Left hindlimb (tissue), 1 donor: ENCODE data around the gene UGT1A6.
"Not testable (repeated sequence)": the region's sequence is repeated elsewhere in the genome, so short reads cannot be mapped to it uniquely, and the experiment has no call there.

Experiments
- DNase-seq: peaks from one replicate; pipeline ENCODE4 v3.0.0-alpha.2; 2018

UGT1A6 gene

GRCh38 chr2:233692648-233693047 is at the start of gene UGT1A6:
Gene UGT1A6, plus strand, starts transcription at chr2:233692890. Its CDS starts 115 bp downstream, at chr2:233693005.
- no peak for DNase-seq

GRCh38 chr2:233643128-233643527 is 49.6 kb upstream of the UGT1A6 start:
- DNase-seq = no peak

- not testable (repeated sequence) for DNase-seq
Measured at GRCh38 chr2:233646033-233646432, 46.7 kb upstream of the UGT1A6 start.

GRCh38 chr2:233650981-233651380 is 41.7 kb upstream of the UGT1A6 start:
- DNase-seq = no peak

GRCh38 chr2:233651430-233651829 is 41.3 kb upstream of the UGT1A6 start:
- DNase-seq = no peak

GRCh38 chr2:233654501-233654900 is 38.2 kb upstream of the UGT1A6 start:
- no peak for DNase-seq

GRCh38 chr2:233655043-233655442 is 37.6 kb upstream of the UGT1A6 start:
- no peak for DNase-seq

- not testable (repeated sequence) for DNase-seq
Measured at GRCh38 chr2:233655943-233656342, 36.7 kb upstream of the UGT1A6 start.

- no peak for DNase-seq
Measured at GRCh38 chr2:233656443-233656842, 36.2 kb upstream of the UGT1A6 start.

- DNase-seq = no peak
Measured at GRCh38 chr2:233658610-233659009, 34.1 kb upstream of the UGT1A6 start.

- no peak for DNase-seq
Measured at GRCh38 chr2:233663911-233664310, 28.8 kb upstream of the UGT1A6 start.

- no peak for DNase-seq
Measured at GRCh38 chr2:233668605-233669260, 24.0 kb upstream of the UGT1A6 start.

- DNase-seq = no peak
Measured at GRCh38 chr2:233671290-233672161, 21.2 kb upstream of the UGT1A6 start, which contains the start of gene UGT1A9. Gene UGT1A9, plus strand, starts transcription at chr2:233671898. Its CDS starts 37 bp downstream, at chr2:233671935.

GRCh38 chr2:233672886-233673285 is 19.8 kb upstream of the UGT1A6 start:
- no peak for DNase-seq

- DNase-seq = no peak
Measured at GRCh38 chr2:233673896-233674295, 18.8 kb upstream of the UGT1A6 start.

GRCh38 chr2:233674314-233674713 is 18.4 kb upstream of the UGT1A6 start:
- no peak for DNase-seq

- no peak for DNase-seq
Measured at GRCh38 chr2:233674995-233675394, 17.7 kb upstream of the UGT1A6 start.

GRCh38 chr2:233676046-233676445 is 16.6 kb upstream of the UGT1A6 start:
- DNase-seq = no peak

GRCh38 chr2:233679196-233679595 is 13.5 kb upstream of the UGT1A6 start:
- no peak for DNase-seq

- DNase-seq = no peak
Measured at GRCh38 chr2:233680361-233681045, 12.2 kb upstream of the UGT1A6 start.

GRCh38 chr2:233681521-233682099 is 11.1 kb upstream of the UGT1A6 start, which contains the start of gene UGT1A7:
Gene UGT1A7, plus strand, starts transcription at chr2:233681901. Its CDS starts 37 bp downstream, at chr2:233681938.
- DNase-seq = no peak

GRCh38 chr2:233684640-233685039 is 8.1 kb upstream of the UGT1A6 start:
- no peak for DNase-seq

- no peak for DNase-seq
Measured at GRCh38 chr2:233686928-233687327, 5.8 kb upstream of the UGT1A6 start.
